Caki2 (cell line): ENCODE results near the gene ATAD2B. TPM values are rescaled to one million over a fixed set of nuclear protein-coding genes. Genes with fewer than 3 reads are reported as not detected.
A peak's percentile ranks its signal among the peaks of the same experiment; 100 is the strongest.

Source experiments
- DNase-seq: peaks from one replicate; pipeline ENCODE4 v3.0.0-alpha.2; 2015; ENCODE audit warnings: low read depth
- in situ Hi-C: cut with HindIII; loops from 2 replicates; pipeline ENCODE4 v1.10.0; 2016; ENCODE audit warnings: low sequenced_read_pairs, low pct_unique_long_range_greater_than_20kb, mixed read lengths
- total RNA-seq: library from RNA; depleted of rRNA; stranded (reverse); fragments of >200 nt; shearing (Covaris generic); gene quantifications from 2 replicates; pipeline ENCODE4 v1.2.3, GENCODE V29; 2014; ENCODE audit warnings: low replicate concordance

ATAD2B gene
- total RNA-seq, 1 experiment from 2014 or later, result 5.7 TPM

- no peak for DNase-seq
- in situ Hi-C loops, result no loop called here
Observed at GRCh38 chr2:23918837-23919489, 8.0 kb downstream of the ATAD2B start.

GRCh38 chr2:23916727-23917405 lies 10.1 kb downstream of the ATAD2B start:
- no peak for DNase-seq
- in situ Hi-C loops, result no loop called here

GRCh38 chr2:23915327-23915726 lies 11.6 kb downstream of the ATAD2B start:
- no peak for DNase-seq
- in situ Hi-C loops, result no loop called here

GRCh38 chr2:23912054-23912453 lies 14.9 kb downstream of the ATAD2B start:
- no peak for DNase-seq
- in situ Hi-C loops, result no loop called here

GRCh38 chr2:23905155-23905554 lies 21.8 kb downstream of the ATAD2B start:
- DNase-seq, result no peak
- in situ Hi-C loops, result no loop called here

GRCh38 chr2:23904692-23905091 lies 22.2 kb downstream of the ATAD2B start:
- no peak for DNase-seq
- in situ Hi-C loops, result no loop called here

- DNase-seq, result no peak
- in situ Hi-C loops, result no loop called here
Observed at GRCh38 chr2:23904215-23904614, 22.7 kb downstream of the ATAD2B start.

GRCh38 chr2:23903034-23903433 lies 23.9 kb downstream of the ATAD2B start:
- in situ Hi-C loops, result no loop called here

GRCh38 chr2:23901966-23902846 lies 24.7 kb downstream of the ATAD2B start:
- in situ Hi-C loops, result no loop called here
- DNase-seq, result no peak

More at GRCh38 chr2:23903034-23903433, 23.9 kb downstream of the ATAD2B start:
- DNase-seq, result no peak

GRCh38 chr2:23900541-23901322 lies 26.2 kb downstream of the ATAD2B start:
- in situ Hi-C loops, result no loop called here
- DNase-seq, result peak; percentile 63

- in situ Hi-C loops, result no loop called here
- DNase-seq, result no peak
Observed at GRCh38 chr2:23900133-23900532, 26.8 kb downstream of the ATAD2B start.

- DNase-seq, result no peak
- in situ Hi-C loops, result no loop called here
Observed at GRCh38 chr2:23871206-23871605, 55.7 kb downstream of the ATAD2B start.

- in situ Hi-C loops, result no loop called here
- DNase-seq, result no peak
Observed at GRCh38 chr2:23867449-23867848, 59.5 kb downstream of the ATAD2B start.

GRCh38 chr2:23862716-23863426 lies 64.1 kb downstream of the ATAD2B start:
- in situ Hi-C loops, result no loop called here
- DNase-seq, result no peak

- in situ Hi-C loops, result no loop called here
Observed at GRCh38 chr2:23861952-23862351, 65.0 kb downstream of the ATAD2B start.

GRCh38 chr2:23859983-23860382 lies 66.9 kb downstream of the ATAD2B start:
- in situ Hi-C loops, result no loop called here

More at GRCh38 chr2:23861952-23862351, 65.0 kb downstream of the ATAD2B start:
- no peak for DNase-seq

GRCh38 chr2:23859234-23859633 lies 67.7 kb downstream of the ATAD2B start:
- no peak for DNase-seq
- in situ Hi-C loops, result no loop called here

More at GRCh38 chr2:23859983-23860382, 66.9 kb downstream of the ATAD2B start:
- DNase-seq, result no peak
